HG03469 (cell line): Measurements from ENCODE around the gene BBOX1.
"Not testable (repeated sequence)": the region's sequence is repeated elsewhere in the genome, so short reads cannot be mapped to it uniquely, and the experiment has no call there.

Experiments
- ATAC-seq: cut with Tn5 transposase; IDR thresholded peaks from one replicate; pipeline ENCODE4 v1.9.1; 2021; ENCODE audit warnings: mild to moderate bottlenecking, moderate library complexity, moderate number of reproducible peaks; ENCODE audit not compliant: unreplicated experiment

The BBOX1 gene

DNA sequence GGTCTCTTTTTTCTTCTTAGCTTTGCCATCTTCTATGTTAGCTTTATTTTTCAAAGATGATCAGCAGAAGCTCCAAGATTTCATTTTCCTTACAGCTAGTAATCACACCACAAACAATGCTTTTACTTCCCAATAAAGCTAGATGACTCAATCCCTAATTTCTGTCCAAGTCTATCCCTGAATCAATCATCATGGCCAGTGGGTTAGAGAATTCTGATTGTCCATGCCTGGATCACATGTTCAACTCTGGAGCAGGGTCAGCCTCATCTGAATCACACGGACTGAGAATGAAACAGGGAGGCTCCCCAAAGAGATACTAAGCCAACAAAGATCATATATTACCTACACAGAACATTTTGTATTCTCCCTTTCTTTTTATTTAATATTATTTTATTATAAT is 79.6 kb downstream of the BBOX1 start:
- no peak for ATAC-seq

- ATAC-seq: no peak
Measured at GRCh38 chr11:27122001-27122400, 81.4 kb downstream of the BBOX1 start.

DNA sequence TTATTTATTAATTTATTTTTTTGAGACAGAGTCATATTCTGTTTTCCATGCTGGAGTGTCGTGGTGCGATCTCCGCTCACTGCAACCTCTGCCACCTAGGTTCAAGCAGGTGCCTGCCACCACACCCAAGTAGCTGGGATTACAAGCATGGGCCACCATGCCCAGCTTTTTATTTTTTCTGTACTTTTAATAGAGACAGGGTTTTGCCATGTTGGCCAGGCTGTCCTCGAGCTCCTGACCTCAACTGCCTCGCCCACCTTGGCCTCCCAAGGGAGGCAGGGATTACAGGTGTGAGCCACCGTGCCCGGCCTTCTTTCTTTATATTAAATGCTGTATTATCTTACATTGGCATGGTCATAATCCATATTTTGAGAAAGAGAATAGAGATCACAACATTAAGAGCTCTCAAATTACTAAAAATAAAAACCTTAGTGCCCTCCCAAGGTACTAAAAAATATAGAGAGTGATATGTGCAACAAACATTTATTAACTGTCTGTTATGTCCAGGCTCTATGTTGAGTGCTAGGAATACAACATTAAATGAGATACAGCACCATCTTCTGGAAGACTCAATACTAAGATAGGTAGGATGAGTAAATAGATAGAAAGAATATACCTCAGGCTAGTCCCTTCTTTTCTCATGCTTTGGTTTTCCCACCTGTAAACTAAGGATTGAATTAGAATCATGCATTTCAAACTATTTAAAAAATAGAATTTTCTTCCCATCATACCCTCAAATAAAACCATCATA is 84.1 kb downstream of the BBOX1 start:
- no peak for ATAC-seq

- no peak for ATAC-seq
Measured at GRCh38 chr11:27129686-27130085, 89.1 kb downstream of the BBOX1 start.

- ATAC-seq: no peak
Measured at GRCh38 chr11:27130806-27131205, 90.2 kb downstream of the BBOX1 start.

- not testable (repeated sequence) for ATAC-seq
Measured at GRCh38 chr11:27135924-27136329, 95.3 kb downstream of the BBOX1 start.

- ATAC-seq: no peak
Measured at GRCh38 chr11:27138716-27139115, 98.1 kb downstream of the BBOX1 start.

- ATAC-seq: no peak
Measured at GRCh38 chr11:27139742-27140367, 99.2 kb downstream of the BBOX1 start.

GRCh38 chr11:27141576-27141975 is 101.0 kb downstream of the BBOX1 start:
- no peak for ATAC-seq

GRCh38 chr11:27147916-27148315 is 107.3 kb downstream of the BBOX1 start:
- ATAC-seq: no peak

- ATAC-seq: no peak
Measured at GRCh38 chr11:27148506-27148905, 107.9 kb downstream of the BBOX1 start.

DNA sequence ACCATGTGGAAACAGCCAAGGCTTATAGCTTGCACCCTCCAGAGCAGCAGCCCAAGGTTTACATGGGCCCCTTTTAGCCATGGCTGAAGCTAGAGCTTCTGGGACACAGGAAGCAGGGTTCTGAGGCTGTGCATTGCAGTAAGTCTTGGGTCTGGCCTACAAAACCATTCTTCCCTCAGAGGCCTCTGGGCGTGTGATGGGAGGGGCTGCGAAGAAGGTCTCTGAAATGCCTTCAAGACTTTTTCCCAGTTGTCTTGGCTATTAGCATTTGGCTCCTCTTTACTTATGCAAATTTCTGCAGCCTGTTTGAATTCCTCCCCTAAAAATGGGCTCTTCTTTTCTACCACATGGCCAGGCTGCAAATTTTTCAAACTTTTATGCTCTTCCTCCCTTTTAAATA is 109.5 kb downstream of the BBOX1 start:
- no peak for ATAC-seq

DNA sequence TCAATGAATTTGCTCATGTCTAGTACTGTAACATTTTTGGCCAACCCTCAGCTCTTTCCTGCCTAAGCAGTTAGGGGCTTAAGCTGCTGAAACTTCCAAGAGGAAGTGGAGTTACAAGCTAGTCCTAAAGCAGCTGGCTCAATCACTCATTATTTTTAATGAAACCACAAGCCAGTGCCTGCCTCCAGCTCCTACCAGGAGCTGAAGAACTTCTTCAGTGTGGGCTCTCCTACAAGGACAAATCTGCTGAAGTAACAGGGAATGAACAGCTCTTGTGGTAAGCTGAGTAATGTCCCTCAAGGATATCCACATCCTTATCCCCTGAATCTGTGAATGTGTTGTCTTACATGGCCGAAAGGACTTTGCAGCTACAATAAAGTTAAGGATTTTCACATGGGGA is 112.5 kb downstream of the BBOX1 start:
- ATAC-seq: no peak

GRCh38 chr11:27158456-27159334 is 118.1 kb downstream of the BBOX1 start:
- peak; percentile 73 for ATAC-seq

GRCh38 chr11:27159335-27159679 is 118.7 kb downstream of the BBOX1 start:
- ATAC-seq: no peak

DNA sequence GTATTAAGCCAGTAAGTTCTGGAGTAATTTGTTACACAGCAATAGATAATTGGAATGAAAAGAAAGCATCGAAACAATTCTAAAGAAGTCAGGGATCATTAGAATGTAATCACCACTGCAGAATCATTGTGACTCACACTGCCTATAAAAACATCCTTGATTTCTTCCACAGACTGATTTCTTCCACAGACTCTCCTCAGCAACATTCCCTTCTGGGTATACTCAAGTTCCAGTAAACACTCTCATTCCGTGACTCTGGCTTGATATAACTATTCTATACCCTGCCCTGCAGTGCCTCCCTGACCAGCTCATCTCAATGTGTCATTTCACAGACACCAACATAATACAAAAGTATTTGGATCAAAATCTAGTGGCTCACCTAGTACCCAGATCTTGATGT is 120.5 kb downstream of the BBOX1 start:
- ATAC-seq: no peak

GRCh38 chr11:27162237-27162636 is 121.6 kb downstream of the BBOX1 start:
- ATAC-seq: no peak

- ATAC-seq: no peak
Measured at GRCh38 chr11:27166130-27166529, 125.5 kb downstream of the BBOX1 start.

- ATAC-seq: no peak
Measured at GRCh38 chr11:27171376-27171958, 130.9 kb downstream of the BBOX1 start.

- no peak for ATAC-seq
Measured at GRCh38 chr11:27173545-27173944, 132.9 kb downstream of the BBOX1 start.

DNA sequence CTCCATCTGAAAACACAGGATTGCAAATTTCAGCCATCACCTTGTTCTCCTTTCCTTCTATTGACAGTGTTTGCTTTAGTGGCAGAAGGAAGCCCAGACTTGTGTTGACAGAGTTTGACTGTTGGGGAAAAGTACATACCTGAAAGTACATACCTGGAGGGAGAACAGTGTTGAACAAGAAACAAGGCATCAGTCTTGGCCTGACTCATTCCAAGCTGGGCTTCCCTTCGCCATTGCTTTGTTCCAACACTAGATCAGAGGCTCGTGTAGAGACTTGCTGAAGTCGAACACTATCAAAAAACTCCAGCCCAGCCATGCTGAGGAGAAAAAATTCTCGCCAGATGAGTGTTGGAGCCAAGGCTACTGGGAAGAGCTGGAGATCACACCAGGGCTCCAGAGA is 133.4 kb downstream of the BBOX1 start:
- ATAC-seq: no peak
